Posterior cingulate gyrus (tissue), 11 donors: ENCODE results near the gene GPR17.

Experiments used
- DNase-seq, 10 donors: peaks; one replicate each; pipeline versions ENCODE4 v3.0.0 to v3.0.0-alpha.2; 2020 to 2021; ENCODE audit warnings: mixed read lengths in 3 of 10
- intact Hi-C: fragments of 100-400 bp; cut with DNase I; formaldehyde crosslinking; loops from one replicate; pipeline ENCODE4 v1.15.1; 2023

The GPR17 gene, protein sequence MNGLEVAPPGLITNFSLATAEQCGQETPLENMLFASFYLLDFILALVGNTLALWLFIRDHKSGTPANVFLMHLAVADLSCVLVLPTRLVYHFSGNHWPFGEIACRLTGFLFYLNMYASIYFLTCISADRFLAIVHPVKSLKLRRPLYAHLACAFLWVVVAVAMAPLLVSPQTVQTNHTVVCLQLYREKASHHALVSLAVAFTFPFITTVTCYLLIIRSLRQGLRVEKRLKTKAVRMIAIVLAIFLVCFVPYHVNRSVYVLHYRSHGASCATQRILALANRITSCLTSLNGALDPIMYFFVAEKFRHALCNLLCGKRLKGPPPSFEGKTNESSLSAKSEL

DNA sequence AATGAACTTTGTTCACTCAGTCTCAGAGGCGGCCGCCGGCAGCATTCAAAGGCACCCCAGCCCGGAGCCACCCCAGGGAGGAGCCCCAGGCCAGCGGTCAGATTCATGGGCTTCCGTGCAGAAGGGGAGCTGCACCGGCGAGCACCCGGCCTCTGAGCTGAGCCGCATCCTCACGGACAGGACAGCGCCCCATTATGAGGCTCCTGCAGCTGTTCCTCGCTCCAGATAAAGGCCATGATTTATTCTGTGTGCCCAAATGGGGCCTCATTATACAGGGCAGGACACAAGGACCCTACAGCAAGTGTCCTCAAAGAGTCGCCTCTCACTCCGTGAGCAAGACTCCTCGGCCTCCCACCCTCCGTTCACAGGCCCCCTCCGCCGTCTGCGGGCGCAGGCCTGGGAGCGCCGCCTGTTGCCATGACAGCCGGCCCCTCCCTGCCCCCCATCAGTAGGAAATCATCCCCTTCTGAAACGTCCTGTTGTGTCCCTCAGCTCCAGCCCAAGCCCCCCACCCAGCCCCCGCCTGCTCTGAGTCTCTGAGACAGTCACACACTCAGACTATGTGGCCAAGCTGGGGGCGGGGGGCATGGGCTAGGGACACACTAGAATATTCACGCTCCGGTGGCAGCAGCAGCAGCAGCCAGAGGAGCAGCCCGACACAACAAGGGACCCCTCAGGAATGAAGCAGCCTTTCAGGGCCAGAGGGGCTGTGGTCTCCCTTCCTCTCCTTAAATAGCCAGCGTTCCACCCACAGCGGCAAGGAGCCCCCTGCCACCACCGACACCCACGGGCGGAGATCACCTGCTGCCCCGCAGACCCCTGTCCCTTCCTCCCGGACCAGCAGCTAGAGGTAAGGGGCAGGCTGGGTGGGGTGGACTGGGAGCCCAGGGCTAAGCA lies at the start of gene GPR17:
GPR17 (plus strand) TSS at position 759 of the 897 bp plus-strand sequence. CDS start 4,583 bp downstream, outside the sequence.
- DNase-seq: peak in 7 of 10 donors; percentile 35 to 92 (median 65)

DNA sequence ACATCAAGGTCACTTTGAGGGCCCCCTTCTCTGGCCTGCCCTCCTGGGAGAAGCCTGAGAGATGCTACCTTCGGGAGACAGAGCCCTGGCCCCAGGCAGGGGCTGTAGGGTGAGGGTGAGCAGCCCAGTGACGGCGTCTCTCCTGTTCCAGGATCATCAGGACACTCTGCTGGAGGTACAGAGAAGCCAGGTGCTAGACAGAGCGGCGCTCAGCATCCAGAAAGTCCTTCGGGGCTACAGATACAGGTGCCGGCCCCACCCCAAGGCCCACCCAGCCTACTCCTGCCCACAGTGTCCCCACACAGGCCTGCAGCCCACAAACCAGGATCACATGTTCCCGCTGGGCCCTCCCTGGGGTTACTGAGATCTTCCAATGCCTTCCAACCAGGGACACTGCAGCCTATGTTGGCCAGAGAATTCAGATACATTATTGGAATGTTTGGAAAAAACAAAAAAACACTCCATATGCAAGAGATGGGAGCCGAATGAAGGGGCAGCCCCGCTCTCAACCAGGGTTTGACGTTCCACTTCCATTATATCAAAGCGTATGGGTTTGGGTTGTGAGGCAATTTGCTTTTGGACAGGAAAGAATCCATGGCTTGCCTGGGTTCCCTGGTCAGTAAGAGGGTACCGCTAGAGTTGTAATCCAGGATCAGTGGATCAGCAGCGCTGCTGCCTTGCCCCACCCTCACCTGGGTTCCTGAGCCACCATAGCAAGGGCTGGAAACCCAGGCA lies 49.5 kb upstream of the GPR17 start:
- DNase-seq: peak in 2 of 10 donors; percentile 67 to 71
- intact Hi-C loops: no loop called here

More for the DNA sequence above, at the start of gene GPR17:
- intact Hi-C loops: loop anchor here (5.0 kb wide), 2 partner anchors 52 to 118 kb away; partner anchors contain the start of gene IWS1

DNA sequence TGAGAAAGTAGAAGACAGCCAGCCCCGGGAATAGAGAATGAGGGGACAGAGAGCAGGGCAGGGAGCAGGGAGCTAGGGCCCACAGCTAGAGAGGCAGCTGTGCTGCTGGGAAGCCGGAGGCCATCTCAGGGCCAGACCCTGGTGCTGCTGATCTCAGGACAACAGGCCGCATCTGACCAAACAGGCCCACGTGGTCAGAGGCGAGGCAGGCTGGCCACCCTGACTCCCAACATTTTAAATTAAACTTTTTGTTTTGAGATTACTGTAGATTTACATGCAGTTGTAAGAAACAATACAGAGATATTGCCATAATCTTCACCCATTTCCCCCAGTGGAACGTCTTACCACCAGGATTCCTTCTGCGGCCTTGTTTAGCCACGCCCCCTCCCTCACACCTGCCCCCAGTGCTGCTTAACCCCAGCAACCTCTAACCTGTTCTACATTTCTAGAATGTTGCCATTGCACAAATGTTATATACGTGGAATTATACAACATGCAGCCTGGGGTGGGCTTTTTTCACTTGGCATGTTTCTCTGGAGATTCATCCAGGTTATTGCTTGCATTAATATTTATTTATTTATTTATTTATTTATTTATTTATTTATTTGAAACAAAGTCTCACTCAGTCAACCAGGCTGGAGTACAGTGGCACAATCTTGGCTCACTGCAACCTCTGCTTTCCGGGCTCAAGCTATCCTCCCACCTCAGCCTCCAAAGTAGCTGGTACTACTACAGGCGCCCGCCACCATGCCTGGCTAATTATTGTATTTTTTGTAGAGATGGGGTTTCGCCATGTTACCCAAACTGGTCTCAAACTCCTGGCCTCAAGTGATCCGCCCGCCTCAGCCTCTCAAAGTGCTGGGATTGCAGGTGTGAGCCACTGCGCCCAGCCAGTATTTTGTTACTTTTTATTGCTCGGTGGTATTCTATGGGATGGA lies 48.6 kb upstream of the GPR17 start:
- intact Hi-C loops: no loop called here
- peak in 2 of 10 donors; percentile 25 to 40 for DNase-seq

DNA sequence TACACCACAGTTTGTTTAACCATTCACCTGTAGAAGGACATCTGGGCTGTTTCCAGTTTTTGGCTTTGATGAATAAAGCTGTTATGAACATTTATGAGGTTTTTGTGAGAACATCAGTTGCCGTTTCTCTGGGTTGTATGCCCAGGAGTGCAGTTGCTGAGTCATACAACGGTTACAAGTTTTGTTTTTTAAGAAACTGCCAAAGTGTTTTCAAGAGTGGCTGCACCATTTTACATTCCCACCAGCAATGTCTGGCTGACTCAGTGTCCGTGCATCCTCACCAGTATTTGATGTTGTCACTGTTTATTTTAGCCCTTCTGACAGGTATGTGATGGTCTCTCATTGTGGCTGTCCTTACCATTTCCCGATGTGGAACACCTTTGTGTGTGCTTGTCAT lies 48.0 kb upstream of the GPR17 start:
- intact Hi-C loops: no loop called here
- no peak for DNase-seq

DNA sequence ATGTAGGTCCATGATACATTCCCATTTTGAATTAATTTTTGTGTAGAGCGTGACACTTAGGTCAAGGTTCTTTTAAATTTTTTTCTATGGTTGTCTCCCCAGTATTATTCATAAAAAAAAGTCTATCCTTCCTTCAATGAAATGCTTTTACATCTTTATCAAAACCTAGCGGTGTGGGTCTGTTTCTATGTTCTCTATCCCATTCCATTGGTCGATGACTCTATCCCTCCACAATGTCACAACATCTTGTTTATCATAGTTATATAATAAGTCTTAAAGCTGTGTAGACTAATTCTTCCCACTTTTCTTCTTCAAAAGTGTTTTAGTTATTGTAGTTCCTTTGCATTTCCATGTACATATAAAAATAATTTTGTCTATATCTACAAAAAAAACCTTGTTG lies 47.2 kb upstream of the GPR17 start:
- intact Hi-C loops: no loop called here
- DNase-seq: no peak

DNA sequence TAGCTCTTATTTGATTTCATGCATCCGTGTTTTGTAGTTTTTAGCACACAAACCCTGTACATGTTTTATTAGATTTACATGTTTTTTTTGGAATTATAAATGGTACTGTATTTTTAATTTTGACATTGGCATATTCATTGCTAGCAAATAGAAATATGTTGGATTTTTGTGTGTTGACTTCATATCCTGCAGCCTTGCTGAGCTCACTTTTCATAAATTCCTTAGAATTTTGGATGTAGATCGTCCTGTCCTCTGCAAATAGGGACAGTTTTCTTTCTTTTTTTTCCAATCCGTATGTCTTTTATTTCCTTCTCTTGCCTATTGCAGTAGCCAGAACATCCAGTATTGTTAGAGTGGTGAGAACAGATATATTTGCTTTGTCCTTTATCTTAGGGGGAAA lies 46.7 kb upstream of the GPR17 start:
- intact Hi-C loops: no loop called here
- no peak for DNase-seq

DNA sequence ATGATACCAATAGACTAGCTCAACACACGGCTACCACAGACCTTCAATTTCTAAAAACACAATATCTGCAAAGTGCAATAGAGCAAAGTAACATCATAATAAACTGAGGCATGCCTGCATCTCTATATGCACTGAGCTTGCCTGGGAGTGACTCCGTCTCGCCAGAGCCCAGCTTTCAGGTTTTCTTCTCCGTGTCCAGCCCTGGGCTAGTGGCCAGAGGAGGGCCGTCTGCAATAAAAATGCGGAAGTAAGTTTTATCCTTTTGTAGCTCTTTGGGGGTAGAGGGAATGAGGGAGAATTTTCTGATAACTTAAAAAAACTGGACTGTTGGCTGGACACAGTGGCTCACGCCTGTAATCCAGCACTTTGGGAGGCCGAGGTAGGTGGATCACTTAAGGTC lies 41.0 kb upstream of the GPR17 start:
- peak in 2 of 10 donors; percentile 30 to 35 for DNase-seq

DNA sequence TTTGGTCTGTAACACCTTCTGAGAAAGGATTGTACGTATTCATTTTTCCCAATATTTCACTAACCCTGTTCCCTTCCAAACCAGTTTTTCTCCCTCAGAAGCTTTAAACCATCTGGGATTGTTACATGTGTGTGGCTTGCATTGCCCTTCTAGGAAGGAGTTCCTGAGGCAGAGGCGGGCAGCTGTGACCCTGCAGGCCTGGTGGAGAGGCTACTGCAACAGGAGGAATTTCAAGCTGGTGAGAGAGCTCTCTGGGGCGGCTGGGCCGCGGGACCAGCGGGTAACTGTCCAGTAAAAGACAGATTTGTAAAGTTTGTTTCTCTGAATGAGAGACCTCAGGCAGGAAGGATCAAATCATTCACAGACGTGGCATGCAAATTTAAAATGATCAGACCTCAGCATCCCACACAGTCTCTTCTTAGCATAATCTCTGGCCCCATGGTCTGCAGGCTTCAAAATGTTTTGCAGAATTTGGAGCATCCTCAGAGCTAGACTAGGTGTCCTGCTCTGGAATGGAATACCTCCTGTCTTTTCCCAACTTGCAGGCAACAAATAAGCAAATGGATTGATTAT lies 40.2 kb upstream of the GPR17 start:
- intact Hi-C loops: no loop called here

More for the DNA sequence above, 41.0 kb upstream of the GPR17 start:
- intact Hi-C loops: no loop called here

DNA sequence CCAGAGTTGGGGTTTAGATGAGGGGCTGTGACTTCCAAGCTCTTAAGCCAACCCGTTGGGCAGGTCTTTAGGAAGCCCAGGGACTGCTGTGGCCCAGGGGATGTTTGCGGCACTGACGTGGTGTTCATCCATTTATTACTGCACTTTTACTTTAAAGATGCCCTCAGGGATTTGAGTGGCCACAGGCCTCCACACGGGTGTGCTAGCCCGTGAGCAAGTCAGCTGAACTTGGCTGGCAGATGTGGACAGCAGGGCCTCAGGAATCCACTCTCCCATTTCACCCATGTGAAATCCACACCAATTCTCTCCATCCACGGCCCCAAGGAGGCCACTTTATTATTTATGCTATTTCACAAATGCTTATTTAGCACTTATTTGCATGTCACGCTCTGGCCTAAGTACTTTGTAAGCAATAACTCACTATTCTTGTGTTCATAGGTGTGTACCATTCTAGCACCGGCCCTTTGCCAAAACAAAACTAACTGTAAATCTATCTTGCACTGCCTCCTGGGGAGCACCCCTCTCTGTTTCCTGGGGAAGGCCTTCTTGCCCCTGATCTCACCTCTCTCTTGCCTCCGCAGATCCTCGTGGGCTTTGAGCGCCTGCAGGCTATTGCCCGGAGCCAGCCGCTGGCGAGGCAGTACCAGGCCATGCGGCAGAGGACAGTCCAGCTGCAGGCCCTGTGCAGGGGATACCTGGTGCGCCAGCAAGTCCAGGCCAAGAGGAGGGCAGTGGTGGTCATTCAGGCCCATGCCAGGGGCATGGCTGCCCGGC lies 39.1 kb upstream of the GPR17 start:
- DNase-seq: peak in 2 of 10 donors; percentile 68

More for the DNA sequence above, 40.2 kb upstream of the GPR17 start:
- peak in 2 of 10 donors; percentile 38 to 54 for DNase-seq

DNA sequence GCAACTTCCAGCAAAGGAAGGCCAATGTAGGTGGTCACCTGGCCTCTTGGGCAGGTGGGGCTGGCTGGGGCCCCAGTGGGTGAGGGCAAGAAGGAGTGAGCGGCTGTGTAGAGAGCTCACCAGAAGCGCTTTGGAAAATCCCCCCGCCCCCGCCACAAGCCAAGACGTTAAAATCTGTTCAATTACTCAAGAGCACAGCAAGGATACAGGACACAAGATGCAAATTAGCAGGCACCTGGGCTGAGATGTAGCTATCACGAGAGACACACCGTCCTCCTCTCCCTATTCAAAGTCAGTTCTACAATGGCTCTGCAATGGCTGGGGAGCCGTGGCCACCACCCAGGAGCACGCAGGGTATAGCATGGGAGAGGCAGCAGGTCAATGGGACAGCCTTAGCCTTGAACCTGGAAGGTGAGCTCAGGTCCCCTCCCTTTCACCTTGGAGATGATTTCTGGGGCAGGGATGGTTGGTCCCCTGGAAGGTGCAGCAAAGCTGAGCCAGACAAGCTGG lies 38.5 kb upstream of the GPR17 start:
- DNase-seq: peak in 2 of 10 donors; percentile 24 to 54
- intact Hi-C loops: no loop called here

More for the DNA sequence above, 39.1 kb upstream of the GPR17 start:
- intact Hi-C loops: no loop called here

DNA sequence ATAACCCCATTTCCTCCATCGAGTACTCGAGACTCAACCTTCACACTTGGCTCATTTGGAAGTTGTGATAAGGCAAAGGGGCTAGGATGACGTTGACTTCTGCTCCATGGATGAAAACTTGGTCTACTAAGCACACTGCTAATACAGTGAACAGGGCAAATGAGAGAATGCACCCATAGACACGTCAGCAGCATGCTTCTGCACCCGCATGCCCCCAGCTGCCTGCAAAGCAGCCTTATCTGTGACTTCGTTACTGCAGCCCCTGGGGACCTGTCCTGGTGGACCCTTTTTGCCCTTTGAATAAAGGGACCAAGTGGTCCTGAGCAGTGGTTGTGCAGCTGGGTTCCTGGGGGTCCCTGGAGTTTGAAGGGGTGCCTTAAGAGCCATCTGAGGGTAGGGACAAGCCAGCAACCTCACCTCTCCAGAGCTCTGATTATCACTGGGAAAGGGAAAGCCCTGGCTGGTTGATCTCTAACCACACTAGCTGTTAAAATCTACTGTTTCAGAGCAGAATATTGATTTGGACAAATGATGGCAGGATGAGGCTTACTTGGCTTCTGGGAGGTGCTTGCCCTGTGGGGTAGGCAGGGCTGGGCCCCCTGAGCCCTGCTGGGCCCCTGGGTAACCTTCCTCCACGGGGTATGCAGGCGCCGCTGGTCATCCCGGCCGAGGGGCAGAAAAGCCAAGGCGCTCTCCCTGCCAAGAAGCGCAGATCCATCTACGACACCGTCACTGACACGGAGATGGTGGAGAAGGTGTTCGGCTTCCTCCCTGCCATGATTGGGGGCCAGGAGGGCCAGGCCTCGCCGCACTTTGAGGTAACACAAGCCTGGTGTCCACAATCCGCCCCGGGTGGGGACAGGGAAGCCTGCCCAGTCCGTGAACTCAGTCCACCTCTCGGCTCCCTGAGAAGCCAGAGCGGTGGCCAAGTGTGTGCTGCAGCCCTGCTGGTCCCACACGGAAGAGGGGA lies 37.6 kb upstream of the GPR17 start:
- intact Hi-C loops: no loop called here
- DNase-seq: peak in 2 of 10 donors; percentile 65 to 76

DNA sequence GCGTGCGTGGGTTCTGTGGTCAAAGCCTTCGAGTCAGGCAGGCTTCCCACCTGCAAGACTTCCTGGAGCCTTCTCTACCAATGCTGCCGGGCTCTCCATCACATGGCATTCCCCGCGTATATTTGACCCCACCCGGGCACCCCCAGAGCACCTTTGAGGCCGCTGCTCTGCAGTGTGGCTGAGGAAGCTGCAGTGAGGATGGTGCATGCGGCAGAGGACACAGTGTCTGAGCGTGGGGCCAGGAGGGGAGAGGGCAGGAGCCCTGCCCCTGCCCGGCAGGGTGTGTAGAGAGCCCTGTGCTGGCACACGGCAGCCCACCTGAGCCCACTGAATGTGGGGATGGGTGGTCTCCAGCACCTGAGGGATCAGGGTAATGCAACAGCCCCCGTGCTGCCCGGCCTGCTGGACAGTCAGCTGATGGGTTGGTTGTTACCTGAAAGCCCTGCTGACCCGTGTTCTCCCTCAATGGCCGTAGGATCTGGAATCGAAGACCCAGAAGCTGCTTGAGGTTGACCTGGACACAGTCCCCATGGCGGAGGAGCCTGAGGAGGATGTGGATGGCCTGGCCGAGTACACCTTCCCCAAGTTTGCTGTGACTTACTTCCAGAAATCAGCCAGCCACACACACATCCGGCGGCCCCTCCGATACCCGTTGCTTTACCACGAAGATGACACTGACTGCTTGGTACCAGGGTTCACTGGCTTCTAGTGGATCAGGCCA lies 36.8 kb upstream of the GPR17 start:
- intact Hi-C loops: no loop called here

DNA sequence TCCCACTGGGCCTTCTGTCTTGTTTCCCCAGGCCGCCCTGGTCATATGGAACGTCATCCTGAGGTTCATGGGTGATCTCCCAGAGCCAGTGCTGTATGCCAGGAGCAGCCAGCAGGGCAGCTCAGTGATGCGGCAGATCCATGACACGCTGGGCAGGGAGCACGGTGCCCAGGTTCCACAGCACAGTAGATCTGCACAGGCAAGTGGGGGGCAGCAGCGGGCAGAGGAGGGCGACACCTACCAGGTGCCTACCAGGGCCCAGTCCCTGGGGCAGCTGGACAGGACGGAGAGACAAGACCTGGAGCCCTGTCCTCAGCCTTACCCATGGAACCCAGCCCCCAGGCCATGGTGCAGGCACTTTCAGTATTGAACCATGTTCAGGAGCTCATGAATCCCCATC lies 36.1 kb upstream of the GPR17 start:
- intact Hi-C loops: no loop called here
- peak in 2 of 10 donors; percentile 69 to 74 for DNase-seq

More for the DNA sequence above, 36.8 kb upstream of the GPR17 start:
- DNase-seq: peak in 2 of 10 donors; percentile 52 to 78

DNA sequence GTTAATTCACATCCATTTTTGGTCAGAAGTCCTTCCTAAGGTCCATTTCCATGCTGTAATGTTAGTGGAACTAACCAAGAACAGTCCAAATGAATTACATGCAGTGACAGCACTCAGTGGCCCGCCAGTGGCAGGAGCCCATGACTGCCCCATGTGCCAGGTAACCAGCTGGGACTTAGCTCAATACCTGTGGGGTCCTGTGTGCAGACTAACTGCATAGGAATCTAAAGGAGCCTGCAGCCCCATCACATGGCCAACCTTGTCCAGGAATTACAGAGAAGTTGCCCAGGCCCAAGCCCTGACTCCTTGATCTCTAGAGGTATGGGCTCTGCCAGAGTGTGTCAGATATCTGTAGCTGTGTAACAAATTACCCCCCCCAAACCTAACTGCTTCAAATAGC lies 35.4 kb upstream of the GPR17 start:
- intact Hi-C loops: no loop called here
- peak in 1 of 10 donors; percentile 22 for DNase-seq

DNA sequence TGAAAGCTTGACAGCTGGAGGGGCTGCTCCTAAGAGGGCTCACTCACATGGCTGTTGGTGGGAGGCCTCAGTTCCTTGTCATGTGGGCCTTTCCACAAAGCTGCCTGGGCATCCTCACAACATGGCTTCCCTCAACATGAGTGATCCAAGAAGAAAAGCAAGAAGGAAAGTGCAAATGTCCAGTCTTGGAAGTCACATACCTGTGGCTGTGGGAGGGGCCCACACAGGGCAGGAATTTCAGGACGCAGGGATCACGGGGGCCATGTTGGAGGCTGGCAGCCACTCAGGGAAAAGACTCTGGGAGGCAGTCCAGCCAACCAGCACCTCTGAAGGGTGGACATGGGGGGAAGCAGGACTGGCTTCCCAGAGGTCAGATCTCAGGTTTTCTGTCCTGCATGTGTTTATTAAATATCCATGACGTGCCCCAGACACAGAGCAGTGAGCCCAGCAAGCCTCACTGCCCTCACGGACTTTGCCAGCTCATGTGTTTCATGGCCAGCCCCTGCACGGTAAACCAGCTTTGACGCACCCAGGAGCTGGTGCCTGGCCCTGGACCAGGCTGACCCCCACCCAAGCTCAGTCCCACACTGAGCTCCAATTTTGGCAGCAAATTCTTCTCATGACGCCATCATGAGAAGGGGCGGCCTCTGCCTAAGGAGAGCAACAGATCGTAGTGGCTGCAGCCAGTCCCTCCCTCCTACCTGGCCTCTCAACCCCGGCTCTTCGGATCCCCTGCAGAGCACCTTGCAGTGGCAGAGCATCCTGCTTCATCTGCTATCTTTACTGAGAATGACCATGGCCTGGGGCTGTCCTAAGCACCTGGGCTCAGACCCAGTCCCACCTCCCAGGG lies 34.7 kb upstream of the GPR17 start:
- DNase-seq: peak in 1 of 10 donors; percentile 25
- intact Hi-C loops: no loop called here
